GM23338 (cell line): ENCODE measurements around the gene NUDC.

Source experiments
- ZNF331 ChIP-seq: fragments of 250-450 bp; sonication (Bioruptor Pico); IDR thresholded peaks from 2 replicates; pipeline ENCODE4 v1.5.0; 2020; ENCODE audit warnings: low read depth, mild to moderate bottlenecking, moderate library complexity
- TF ChIP-seq, protein P1 (sequence below), 2 experiments: fragments of 200-600 bp in 1 of 2; sonication (generic) in 1 of 2; conservative IDR thresholded peaks; 2 replicates each; pipeline versions ENCODE4 v1.5.1 to v1.6.1; 2016 to 2017; ENCODE audit warnings: antibody characterized with exemption in 2 of 2, low read depth in 2 of 2, mild to moderate bottlenecking in 2 of 2, moderate library complexity in 1 of 2
- TF ChIP-seq, protein P2 (sequence below): IDR thresholded peaks from one replicate; pipeline ENCODE4 v1.6.1; 2018; ENCODE audit warnings: antibody characterized with exemption; ENCODE audit not compliant: unreplicated experiment
- TF ChIP-seq, protein P3 (sequence below): IDR thresholded peaks from 2 replicates; pipeline ENCODE4 v1.6.1; 2016; ENCODE audit warnings: antibody characterized with exemption

DNA sequence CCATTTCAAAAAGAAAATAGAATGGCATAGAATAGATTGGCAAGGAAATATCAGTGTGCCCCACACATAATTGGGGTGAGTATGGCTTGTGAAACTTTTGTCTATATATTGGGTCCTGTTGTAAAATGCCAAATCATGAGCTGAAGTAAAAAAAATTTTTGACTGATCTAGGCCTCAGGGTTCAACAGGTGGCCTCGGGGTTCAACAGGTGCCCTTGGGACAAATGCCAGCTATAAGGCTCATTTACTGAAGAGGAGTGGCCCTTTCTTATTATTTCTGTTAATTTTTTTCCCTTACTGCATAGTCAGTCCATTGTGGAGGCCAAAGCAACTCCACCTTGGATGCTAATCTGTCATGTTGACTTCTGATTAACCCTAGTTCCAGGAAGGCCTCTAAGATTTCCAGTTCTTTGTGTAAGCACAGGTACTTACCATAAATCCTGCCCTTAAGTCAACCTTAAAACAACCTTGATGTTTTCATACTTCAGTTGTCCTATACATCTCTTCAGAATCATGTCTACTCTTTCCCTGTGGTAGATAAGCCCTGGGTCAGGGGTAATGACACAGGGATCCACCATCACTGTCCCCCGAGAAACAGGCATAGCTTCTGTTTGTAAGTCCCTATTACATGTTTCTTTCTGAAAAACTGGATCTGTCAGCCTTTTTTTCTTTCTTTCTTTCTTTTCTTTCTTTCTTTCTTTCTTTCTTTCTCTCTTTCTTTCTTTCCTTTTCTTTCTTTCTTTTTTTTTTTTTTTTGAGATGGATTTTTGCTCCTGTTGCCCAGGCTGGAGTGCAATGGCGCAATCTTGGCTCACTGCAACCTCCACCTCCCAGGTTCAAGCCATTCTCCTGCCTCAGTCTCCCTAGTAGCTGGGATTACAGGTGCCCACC lies 55.3 kb downstream of the NUDC start:
- TF ChIP-seq, protein P1, sequence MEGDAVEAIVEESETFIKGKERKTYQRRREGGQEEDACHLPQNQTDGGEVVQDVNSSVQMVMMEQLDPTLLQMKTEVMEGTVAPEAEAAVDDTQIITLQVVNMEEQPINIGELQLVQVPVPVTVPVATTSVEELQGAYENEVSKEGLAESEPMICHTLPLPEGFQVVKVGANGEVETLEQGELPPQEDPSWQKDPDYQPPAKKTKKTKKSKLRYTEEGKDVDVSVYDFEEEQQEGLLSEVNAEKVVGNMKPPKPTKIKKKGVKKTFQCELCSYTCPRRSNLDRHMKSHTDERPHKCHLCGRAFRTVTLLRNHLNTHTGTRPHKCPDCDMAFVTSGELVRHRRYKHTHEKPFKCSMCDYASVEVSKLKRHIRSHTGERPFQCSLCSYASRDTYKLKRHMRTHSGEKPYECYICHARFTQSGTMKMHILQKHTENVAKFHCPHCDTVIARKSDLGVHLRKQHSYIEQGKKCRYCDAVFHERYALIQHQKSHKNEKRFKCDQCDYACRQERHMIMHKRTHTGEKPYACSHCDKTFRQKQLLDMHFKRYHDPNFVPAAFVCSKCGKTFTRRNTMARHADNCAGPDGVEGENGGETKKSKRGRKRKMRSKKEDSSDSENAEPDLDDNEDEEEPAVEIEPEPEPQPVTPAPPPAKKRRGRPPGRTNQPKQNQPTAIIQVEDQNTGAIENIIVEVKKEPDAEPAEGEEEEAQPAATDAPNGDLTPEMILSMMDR (conservative IDR thresholded peaks at IDR 0.05; ENCODE audit: low read depth in 2 of 2), result no peak
- TF ChIP-seq, protein P2, sequence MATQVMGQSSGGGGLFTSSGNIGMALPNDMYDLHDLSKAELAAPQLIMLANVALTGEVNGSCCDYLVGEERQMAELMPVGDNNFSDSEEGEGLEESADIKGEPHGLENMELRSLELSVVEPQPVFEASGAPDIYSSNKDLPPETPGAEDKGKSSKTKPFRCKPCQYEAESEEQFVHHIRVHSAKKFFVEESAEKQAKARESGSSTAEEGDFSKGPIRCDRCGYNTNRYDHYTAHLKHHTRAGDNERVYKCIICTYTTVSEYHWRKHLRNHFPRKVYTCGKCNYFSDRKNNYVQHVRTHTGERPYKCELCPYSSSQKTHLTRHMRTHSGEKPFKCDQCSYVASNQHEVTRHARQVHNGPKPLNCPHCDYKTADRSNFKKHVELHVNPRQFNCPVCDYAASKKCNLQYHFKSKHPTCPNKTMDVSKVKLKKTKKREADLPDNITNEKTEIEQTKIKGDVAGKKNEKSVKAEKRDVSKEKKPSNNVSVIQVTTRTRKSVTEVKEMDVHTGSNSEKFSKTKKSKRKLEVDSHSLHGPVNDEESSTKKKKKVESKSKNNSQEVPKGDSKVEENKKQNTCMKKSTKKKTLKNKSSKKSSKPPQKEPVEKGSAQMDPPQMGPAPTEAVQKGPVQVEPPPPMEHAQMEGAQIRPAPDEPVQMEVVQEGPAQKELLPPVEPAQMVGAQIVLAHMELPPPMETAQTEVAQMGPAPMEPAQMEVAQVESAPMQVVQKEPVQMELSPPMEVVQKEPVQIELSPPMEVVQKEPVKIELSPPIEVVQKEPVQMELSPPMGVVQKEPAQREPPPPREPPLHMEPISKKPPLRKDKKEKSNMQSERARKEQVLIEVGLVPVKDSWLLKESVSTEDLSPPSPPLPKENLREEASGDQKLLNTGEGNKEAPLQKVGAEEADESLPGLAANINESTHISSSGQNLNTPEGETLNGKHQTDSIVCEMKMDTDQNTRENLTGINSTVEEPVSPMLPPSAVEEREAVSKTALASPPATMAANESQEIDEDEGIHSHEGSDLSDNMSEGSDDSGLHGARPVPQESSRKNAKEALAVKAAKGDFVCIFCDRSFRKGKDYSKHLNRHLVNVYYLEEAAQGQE, result no peak
- TF ChIP-seq ZNF331, result no peak
- TF ChIP-seq, protein P3, sequence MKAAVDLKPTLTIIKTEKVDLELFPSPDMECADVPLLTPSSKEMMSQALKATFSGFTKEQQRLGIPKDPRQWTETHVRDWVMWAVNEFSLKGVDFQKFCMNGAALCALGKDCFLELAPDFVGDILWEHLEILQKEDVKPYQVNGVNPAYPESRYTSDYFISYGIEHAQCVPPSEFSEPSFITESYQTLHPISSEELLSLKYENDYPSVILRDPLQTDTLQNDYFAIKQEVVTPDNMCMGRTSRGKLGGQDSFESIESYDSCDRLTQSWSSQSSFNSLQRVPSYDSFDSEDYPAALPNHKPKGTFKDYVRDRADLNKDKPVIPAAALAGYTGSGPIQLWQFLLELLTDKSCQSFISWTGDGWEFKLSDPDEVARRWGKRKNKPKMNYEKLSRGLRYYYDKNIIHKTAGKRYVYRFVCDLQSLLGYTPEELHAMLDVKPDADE, result no peak
